PFSK-1 (cell line): ENCODE data around the gene PTPN2.

Experiments
- POLR2AphosphoS5 ChIP-seq: IDR thresholded peaks from 2 replicates; pipeline ENCODE4 v1.6.1; 2012; ENCODE audit warnings: low read depth, mild to moderate bottlenecking, control low read depth, low read length, moderate library complexity
- TAF1 ChIP-seq: IDR thresholded peaks from 2 replicates; pipeline ENCODE4 v1.6.1; 2012; ENCODE audit warnings: low read length, control low read depth, borderline replicate concordance; ENCODE audit not compliant: insufficient read depth

- TF ChIP-seq POLR2AphosphoS5, result no peak
- TF ChIP-seq TAF1, result no peak
Observed at GRCh38 chr18:12838178-12838634, 45.8 kb downstream of the PTPN2 start.
